GM13977 (cell line): ENCODE measurements around the gene UBAC2.

Experiments used
- DNase-seq: peaks from one replicate; pipeline ENCODE4 v3.0.0; 2012; ENCODE audit warnings: low spot score
- in situ Hi-C: fragments of 300-500 bp; cut with MboI; formaldehyde crosslinking; loops from one replicate; pipeline ENCODE4 v1.12.0; 2022; ENCODE audit warnings: low sequenced_read_pairs, low pct_unique_long_range_greater_than_20kb, mixed read lengths, inconsistent platforms; ENCODE audit not compliant: unreplicated experiment
- TF ChIP-seq, protein P1 (sequence below): IDR thresholded peaks from 2 replicates; pipeline ENCODE4 v1.5.1; 2012; ENCODE audit warnings: mild to moderate bottlenecking, control low read depth; ENCODE audit not compliant: insufficient read depth; ENCODE audit errors: extremely low read depth, missing control alignments

UBAC2 gene

DNA sequence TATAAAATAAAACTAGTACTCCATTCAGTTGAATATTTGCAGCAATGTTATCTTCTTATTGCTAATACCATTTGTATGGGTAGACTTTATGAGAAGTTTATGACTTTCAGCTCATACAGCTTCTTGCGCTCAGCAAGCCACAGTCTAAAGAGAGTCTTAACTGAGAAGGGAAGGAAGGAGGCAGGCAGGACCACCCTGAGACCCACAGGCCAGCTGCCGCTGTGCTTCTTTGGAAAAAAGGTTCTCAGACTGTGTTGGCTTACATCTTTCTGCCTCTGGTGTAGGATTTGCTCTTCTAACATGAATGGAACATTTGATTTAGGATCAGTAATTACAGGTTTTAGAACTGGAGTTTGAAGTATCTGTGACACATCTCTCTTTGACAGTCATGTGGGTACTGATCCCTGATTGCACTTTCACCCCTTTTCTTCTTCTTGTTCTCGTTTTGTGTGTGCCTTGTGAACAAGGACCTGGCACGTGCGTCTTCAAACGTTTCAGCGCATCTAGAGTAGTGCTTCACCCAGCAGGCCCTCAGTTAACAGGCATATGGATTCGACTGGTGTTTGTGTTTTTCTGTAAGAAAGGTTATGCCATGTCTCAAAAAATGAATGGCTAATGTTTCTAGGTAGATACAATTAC is 64.6 kb downstream of the UBAC2 start:
- in situ Hi-C loops, result loop anchor here (25.0 kb wide), 1 partner anchor 403 kb away; no protein-coding TSS in a partner anchor
- TF ChIP-seq, protein P1, sequence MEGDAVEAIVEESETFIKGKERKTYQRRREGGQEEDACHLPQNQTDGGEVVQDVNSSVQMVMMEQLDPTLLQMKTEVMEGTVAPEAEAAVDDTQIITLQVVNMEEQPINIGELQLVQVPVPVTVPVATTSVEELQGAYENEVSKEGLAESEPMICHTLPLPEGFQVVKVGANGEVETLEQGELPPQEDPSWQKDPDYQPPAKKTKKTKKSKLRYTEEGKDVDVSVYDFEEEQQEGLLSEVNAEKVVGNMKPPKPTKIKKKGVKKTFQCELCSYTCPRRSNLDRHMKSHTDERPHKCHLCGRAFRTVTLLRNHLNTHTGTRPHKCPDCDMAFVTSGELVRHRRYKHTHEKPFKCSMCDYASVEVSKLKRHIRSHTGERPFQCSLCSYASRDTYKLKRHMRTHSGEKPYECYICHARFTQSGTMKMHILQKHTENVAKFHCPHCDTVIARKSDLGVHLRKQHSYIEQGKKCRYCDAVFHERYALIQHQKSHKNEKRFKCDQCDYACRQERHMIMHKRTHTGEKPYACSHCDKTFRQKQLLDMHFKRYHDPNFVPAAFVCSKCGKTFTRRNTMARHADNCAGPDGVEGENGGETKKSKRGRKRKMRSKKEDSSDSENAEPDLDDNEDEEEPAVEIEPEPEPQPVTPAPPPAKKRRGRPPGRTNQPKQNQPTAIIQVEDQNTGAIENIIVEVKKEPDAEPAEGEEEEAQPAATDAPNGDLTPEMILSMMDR, result no peak
- DNase-seq, result no peak

DNA sequence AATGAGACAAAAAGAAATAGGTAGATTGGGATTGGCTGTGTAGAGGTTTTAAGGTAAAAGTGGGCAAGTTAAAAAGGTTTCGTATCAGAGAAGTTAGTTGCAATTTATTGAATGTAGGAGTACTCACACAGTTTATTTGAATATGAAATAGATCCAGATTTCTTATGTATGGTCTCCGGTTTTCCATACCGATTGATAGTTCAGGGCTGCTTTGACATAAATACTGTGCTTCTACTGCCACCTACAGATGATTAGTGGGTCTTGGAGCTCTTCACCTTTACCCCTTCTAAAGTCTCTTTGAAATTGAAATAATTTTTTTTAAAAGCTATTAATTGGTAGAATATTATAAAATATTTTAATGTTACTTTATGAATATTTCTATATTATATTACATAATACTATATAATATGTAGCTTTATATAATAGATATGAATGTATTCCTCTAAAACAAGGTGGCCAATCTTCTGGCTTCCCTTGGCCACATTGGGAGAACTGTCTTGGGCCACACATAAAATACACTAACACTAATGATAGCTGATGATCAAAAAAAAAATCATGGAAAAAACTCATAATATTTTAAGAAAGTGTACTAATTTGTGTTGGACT is 65.3 kb downstream of the UBAC2 start:
- peak; percentile 24 for DNase-seq
- in situ Hi-C loops, result loop anchor here (25.0 kb wide), 1 partner anchor 404 kb away; no protein-coding TSS in a partner anchor
- TF ChIP-seq, protein P1, result peak; percentile 60

DNA sequence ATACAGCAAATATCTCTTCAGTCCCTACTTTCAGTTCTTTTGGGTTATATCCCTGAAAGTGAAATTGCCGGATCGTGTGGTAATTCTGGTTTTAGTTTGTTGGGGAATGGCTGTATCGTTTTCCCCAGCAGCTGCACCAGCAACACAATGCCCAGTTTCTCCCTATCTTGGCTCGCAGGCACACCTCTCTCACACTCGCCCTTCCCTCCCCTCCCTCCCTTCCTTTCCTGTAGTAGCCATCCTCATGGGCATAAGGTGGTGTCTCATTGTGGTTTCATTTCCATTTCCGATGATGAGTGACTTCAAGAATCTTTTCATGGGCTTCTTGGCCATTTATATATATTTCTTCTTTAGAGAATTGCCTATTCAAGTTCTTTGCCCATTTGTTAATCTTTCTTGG is 66.2 kb downstream of the UBAC2 start:
- TF ChIP-seq, protein P1, result no peak
- in situ Hi-C loops, result loop anchor here (25.0 kb wide), 1 partner anchor 405 kb away; no protein-coding TSS in a partner anchor

DNA sequence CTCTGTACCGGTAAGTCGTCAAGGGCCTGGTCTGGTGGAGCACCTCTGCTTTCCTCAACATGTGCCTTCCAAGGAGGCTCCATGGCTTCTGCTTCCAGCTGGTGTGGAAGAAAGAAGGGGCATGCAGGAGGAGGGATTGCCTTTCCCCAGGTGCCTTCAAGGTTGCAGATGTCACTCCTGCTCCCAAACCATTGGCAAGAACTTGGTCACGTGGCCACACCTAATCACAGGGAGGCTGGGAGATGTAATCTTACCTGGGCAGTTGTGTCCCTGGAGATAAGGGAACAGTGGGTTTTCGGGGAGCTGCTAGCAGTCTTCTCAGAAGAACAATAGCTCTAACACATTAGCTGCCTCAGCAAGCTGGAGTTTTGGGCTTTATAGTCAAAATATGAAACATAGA is 67.3 kb downstream of the UBAC2 start:
- TF ChIP-seq, protein P1, result no peak
- in situ Hi-C loops, result loop anchor here (25.0 kb wide), 1 partner anchor 406 kb away; no protein-coding TSS in a partner anchor
- no peak for DNase-seq

More for the DNA sequence above, 66.2 kb downstream of the UBAC2 start:
- DNase-seq, result no peak

DNA sequence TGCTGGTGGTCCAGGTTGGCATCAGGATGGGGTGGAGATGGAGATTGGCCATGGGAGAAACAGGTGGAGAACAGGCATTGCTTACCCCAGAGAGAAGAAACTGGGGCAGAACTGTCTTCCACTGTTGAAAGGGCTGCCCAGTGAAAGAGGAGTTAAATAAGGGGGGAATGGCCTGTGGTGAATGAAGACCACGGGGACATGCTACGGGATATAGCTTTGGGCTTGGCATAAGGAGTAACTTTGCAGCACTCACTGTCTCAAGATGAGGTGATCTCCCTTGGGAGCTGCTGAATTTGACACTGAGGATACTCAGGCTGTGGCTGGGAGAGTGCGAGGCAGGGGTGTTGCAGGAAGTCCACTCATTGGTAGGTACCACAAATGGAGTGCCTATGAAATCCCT is 68.2 kb downstream of the UBAC2 start:
- in situ Hi-C loops, result loop anchor here (25.0 kb wide), 1 partner anchor 407 kb away; no protein-coding TSS in a partner anchor
- TF ChIP-seq, protein P1, result no peak
- no peak for DNase-seq

DNA sequence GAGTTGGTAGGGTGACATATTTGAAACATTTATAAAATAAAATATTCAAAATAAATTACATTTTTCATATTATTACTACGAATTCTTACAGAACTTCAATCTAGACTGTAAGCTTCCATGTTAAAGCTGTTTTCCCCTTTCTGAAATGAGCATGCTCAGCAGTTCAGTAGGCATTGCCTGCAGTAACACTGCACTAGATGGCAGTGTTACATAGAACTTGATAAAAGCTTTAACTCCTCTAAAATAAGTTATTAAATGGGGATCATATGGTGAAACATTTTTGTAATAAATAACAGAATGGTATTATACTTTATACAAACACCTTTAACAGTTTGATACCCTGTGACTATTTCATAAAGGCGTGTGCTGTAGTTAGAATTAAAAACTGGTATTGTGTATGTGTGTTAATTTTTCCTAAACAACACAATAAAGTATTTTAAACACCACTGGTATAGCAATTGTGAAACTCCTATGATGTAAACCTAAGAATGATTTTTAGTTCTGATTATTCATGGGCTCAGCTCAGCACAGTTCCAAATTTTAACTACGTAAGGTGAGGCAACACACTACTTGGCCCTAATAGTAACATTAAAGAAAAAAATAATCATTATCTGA is 69.1 kb downstream of the UBAC2 start:
- DNase-seq, result peak; percentile 26
- TF ChIP-seq, protein P1, result peak; percentile 87
- in situ Hi-C loops, result loop anchor here (5.0 to 25.0 kb wide), 2 partner anchors 168 to 407 kb away; no protein-coding TSS in a partner anchor
